Measurements from ENCODE around the gene HTATSF1. TPM values are rescaled to one million over a fixed set of nuclear protein-coding genes. Genes with fewer than 3 reads are reported as not detected.

Gene HTATSF1
- total RNA-seq, 1 donor from 2014 or later = 38.4 TPM

GRCh38 chrX:136453771-136454170, 43.6 kb upstream of the HTATSF1 start:
- TF ChIP-seq, protein P1, sequence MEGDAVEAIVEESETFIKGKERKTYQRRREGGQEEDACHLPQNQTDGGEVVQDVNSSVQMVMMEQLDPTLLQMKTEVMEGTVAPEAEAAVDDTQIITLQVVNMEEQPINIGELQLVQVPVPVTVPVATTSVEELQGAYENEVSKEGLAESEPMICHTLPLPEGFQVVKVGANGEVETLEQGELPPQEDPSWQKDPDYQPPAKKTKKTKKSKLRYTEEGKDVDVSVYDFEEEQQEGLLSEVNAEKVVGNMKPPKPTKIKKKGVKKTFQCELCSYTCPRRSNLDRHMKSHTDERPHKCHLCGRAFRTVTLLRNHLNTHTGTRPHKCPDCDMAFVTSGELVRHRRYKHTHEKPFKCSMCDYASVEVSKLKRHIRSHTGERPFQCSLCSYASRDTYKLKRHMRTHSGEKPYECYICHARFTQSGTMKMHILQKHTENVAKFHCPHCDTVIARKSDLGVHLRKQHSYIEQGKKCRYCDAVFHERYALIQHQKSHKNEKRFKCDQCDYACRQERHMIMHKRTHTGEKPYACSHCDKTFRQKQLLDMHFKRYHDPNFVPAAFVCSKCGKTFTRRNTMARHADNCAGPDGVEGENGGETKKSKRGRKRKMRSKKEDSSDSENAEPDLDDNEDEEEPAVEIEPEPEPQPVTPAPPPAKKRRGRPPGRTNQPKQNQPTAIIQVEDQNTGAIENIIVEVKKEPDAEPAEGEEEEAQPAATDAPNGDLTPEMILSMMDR (IDR thresholded peaks at IDR 0.05; ENCODE audit: insufficient read depth, low read length, severe bottlenecking) = no peak
- DNase-seq (ENCODE audit: low read depth) (no peak), FAIRE-seq (no peak)
- no peak overlapping the region for H3K4me3 ChIP-seq (ENCODE audit: low read depth, low read length)
- H3K27me3 ChIP-seq (ENCODE audit: control insufficient read depth, insufficient read depth, low read length) = no peaks in the 10 kb centered on the region
- no peaks in the 10 kb centered on the region for H3K36me3 ChIP-seq (ENCODE audit: control insufficient read depth, insufficient read depth, low read length)

- FAIRE-seq (no peak), DNase-seq (ENCODE audit: low read depth) (no peak)
- TF ChIP-seq, protein P1 (IDR thresholded peaks at IDR 0.05; ENCODE audit: insufficient read depth, low read length, severe bottlenecking) = no peak
Measured at GRCh38 chrX:136456133-136456532, 41.3 kb upstream of the HTATSF1 start.

DNA sequence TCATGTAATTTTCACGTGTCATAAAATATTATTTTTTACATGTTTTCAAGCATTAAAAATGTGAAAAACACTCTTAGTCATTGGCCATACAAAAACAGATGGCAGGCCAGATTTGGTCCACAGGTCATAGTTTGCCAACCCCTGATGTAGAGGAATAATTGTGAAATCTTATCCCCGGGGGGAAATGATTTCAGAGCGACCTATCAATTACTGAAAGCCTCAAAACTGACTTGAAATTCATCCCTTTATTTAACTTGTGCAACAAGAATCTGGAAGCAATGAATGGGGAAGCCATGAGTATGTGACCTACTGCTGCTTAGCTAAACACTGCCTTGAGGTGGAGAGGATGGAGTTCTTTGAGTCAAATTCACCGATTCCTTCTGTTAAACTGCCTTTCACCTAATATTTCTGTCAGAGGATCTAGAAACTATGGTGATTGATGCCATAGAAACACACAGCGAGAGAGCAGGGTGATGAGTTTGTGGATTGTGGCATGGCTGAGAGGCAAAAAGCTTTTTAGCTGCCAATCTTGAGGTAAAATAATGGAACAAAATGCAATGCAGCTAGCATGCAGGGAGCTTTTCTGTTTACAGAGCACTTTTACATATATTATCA, 40.0 kb upstream of the HTATSF1 start:
- Histone ChIP-seq H3K27me3 (ENCODE audit: control insufficient read depth, insufficient read depth, low read length) (no peaks in the 10 kb centered on the region), H3K4me3 (ENCODE audit: low read depth, low read length) (no peak overlapping the region), H3K36me3 (ENCODE audit: control insufficient read depth, insufficient read depth, low read length) (no peaks in the 10 kb centered on the region)
- FAIRE-seq = no peak
- no peak for DNase-seq (ENCODE audit: low read depth)
- TF ChIP-seq, protein P1 (IDR thresholded peaks at IDR 0.05; ENCODE audit: insufficient read depth, low read length, severe bottlenecking) = no peak

More at GRCh38 chrX:136456133-136456532, 41.3 kb upstream of the HTATSF1 start:
- H3K27me3 ChIP-seq (ENCODE audit: control insufficient read depth, insufficient read depth, low read length) = no peaks in the 10 kb centered on the region
- no peaks in the 10 kb centered on the region for H3K36me3 ChIP-seq (ENCODE audit: control insufficient read depth, insufficient read depth, low read length)
- no peak overlapping the region for H3K4me3 ChIP-seq (ENCODE audit: low read depth, low read length)

- Histone ChIP-seq H3K27me3 (ENCODE audit: control insufficient read depth, insufficient read depth, low read length) (no peaks in the 10 kb centered on the region), H3K36me3 (ENCODE audit: control insufficient read depth, insufficient read depth, low read length) (no peaks in the 10 kb centered on the region), H3K4me3 (ENCODE audit: low read depth, low read length) (no peak overlapping the region)
- FAIRE-seq (no peak), DNase-seq (ENCODE audit: low read depth) (no peak)
- TF ChIP-seq, protein P1 (IDR thresholded peaks at IDR 0.05; ENCODE audit: insufficient read depth, low read length, severe bottlenecking) = no peak
Measured at GRCh38 chrX:136464589-136464988, 32.8 kb upstream of the HTATSF1 start.

DNA sequence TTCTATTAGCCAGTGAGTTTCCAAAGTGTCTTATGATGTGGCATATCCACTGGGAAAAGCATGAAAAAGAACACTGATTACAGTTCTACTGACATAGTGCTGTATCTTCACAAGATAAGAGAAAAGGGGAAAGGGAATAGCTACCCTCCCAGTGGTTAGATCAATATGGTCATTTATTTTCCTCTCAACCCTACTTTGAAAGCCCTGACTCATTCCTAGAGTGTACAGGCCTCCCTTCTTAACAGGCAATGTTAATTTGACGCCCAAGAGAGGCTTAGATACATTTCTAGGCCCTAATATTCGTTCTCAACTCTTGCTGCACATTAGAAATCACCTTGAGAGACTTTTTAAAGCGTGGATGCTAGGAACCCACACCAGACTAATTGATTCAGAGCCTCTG, 30.1 kb upstream of the HTATSF1 start:
- Histone ChIP-seq H3K27me3 (ENCODE audit: control insufficient read depth, insufficient read depth, low read length) (no peaks in the 10 kb centered on the region), H3K4me3 (ENCODE audit: low read depth, low read length) (no peak overlapping the region), H3K36me3 (ENCODE audit: control insufficient read depth, insufficient read depth, low read length) (no peaks in the 10 kb centered on the region)
- FAIRE-seq = no peak
- DNase-seq (ENCODE audit: low read depth) = no peak
- TF ChIP-seq, protein P1 (IDR thresholded peaks at IDR 0.05; ENCODE audit: insufficient read depth, low read length, severe bottlenecking) = no peak

Measured in bronchial epithelial cell (primary cell).